Measurements from ENCODE around the gene RMDN2.

DNA sequence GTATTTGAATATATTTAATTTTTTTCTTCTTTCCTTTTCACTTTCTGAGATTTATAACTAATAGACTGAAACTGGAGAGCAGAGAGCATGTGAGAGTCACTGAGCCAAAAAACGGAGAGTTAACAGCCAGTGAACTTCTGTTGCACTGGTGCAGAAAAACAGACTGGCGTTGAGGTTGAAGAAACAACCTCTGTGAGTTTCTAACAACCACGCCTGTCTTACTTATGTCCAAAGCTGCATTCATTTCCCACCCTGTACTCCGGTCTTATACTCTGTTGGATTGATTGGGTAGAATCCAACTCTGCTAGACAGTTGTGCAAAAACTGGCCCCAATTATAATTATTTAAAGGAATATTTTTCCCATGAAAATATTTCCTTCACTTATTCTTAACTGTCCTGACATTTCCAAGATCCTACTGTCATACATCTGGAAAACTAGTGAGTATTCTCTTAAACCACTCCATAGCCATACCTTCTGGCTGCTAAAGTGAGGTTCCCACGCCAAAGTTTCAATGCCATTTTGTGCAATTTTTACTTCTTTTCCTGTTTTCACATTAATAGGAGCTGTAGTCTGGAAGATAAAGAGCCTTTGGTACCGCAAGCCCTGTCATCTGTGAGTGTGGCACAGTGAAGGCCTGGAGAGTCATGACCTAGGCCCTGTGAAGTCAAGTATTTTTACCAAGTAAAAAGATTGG, 141.5 kb downstream of the RMDN2 start:
- TF ChIP-seq EZH2phosphoT487 (IDR thresholded peaks at IDR 0.05; ENCODE audit: low read length) (no peak), EZH2 (optimal IDR thresholded peaks at IDR 0.05; ENCODE audit: low read depth, low read length) (no peak)
- TF ChIP-seq, protein P1, sequence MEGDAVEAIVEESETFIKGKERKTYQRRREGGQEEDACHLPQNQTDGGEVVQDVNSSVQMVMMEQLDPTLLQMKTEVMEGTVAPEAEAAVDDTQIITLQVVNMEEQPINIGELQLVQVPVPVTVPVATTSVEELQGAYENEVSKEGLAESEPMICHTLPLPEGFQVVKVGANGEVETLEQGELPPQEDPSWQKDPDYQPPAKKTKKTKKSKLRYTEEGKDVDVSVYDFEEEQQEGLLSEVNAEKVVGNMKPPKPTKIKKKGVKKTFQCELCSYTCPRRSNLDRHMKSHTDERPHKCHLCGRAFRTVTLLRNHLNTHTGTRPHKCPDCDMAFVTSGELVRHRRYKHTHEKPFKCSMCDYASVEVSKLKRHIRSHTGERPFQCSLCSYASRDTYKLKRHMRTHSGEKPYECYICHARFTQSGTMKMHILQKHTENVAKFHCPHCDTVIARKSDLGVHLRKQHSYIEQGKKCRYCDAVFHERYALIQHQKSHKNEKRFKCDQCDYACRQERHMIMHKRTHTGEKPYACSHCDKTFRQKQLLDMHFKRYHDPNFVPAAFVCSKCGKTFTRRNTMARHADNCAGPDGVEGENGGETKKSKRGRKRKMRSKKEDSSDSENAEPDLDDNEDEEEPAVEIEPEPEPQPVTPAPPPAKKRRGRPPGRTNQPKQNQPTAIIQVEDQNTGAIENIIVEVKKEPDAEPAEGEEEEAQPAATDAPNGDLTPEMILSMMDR (IDR thresholded peaks at IDR 0.05; ENCODE audit: low read length) = no peak
